ENCODE results near the gene UBXN11. TPM values are rescaled to one million over a fixed set of nuclear protein-coding genes. Genes with fewer than 3 reads are reported as not detected.

UBXN11 gene
- total and polyA plus RNA-seq, 2 of the 13 experiments (the other 11 are each of a cell fraction or from before 2014, with no cell fraction given) = 9.3 to 10.4 TPM

DNA sequence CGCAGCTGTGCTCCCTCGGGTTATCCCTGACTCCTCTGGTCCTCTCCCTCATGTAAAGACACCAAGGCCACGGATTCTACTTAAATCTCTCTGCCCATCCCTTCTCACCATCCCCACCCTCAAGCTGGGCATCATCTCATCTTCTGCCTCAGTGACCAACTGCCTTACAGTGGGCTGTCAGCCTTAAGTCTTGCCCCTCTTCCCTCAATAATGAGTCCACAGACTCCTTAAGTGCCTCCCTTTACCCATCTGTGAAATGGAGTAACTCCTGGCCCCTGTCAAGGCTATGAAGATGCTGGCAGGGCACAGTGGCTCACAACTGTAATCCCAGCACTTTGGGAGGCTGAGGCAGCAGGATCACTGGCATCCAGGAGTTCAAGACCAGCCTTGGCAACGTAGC, 14.5 kb downstream of the UBXN11 start:
- in situ Hi-C loops (cut with HindIII; ENCODE audit: extremely low pct_ligation_motif_present, low pct_unique_long_range_greater_than_20kb) = no loop called here
- no TSS peak for BruUV-seq (replicated peaks)
- CTCF ChIA-PET (ENCODE audit: low intra/inter-chr PET ratio, low total read pairs) = no interaction called here

DNA sequence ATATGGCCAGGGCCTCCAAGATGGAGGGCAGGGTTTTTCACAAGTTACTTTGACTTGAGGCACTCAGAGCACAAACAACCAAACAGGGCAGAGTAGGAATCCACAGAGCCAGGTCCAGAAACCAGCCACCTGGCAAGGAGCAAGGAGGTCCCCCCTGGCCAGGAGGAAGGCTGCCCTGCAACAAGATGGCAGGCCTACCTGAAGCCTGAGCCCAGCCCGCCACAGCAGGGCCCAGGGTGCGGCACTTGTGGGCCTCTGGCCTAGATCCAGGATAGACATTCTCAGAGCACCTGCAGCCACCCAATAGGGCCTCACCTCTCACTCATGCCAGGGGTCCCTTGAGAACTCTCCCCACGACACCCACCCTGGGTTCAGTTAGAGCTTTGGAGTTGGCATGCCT, 15.0 kb downstream of the UBXN11 start:
- Histone ChIP-seq H3K27me3 (ENCODE audit: control insufficient read depth in 1 of 2, insufficient read depth in 2 of 2, low read length in 2 of 2) (no peaks in the 10 kb centered on the region), H3K36me3 (replicated peaks in 1 of 2; ENCODE audit: control insufficient read depth in 1 of 2, insufficient read depth in 2 of 2, low read length in 2 of 2) (peaks cover 0 to 1% of the 10 kb centered on the region in 2 experiments; a peak in 1 of 5 replicates), H2AFZ (ENCODE audit: low read length) (no peak overlapping the region), H3K4me1 (ENCODE audit: insufficient read depth, low read length) (no peaks in the 10 kb centered on the region), H4K20me1 (ENCODE audit: insufficient read depth, low read length) (no peaks in the 10 kb centered on the region), H3K4me3 (replicated peaks in 1 of 3; ENCODE audit: insufficient read depth in 1 of 3, low read depth in 2 of 3, low read length in 3 of 3) (no peak overlapping the region), H3K79me2 (ENCODE audit: insufficient read depth, low read length) (no peaks in the 10 kb centered on the region), H3K4me2 (ENCODE audit: low read depth, low read length) (no peak overlapping the region), H3K9me3 (ENCODE audit: low read length) (no peaks in the 10 kb centered on the region), H3K9ac (ENCODE audit: insufficient read depth, low read depth, low read length) (no peak overlapping the region), H3K27ac (ENCODE audit: extremely low read length, insufficient read depth, low read length) (no peak overlapping the region)
- BruUV-seq (replicated peaks) = no TSS peak
- no CpG with 5 or more reads among the region's 3 CpGs for WGBS (ENCODE audit: low lambda C conversion rate)
- CTCF ChIA-PET (ENCODE audit: low intra/inter-chr PET ratio, low total read pairs) = no interaction called here
- no peak for FAIRE-seq
- intact Hi-C loops (cut with micrococcal nuclease; ENCODE audit: unreplicated experiment) = no loop called here
- POLR2A ChIA-PET = no interaction called here
- no peak for ATAC-seq
- no peak for DNase-seq (ENCODE audit: low spot score)
- in situ Hi-C loops (cut with HindIII; ENCODE audit: extremely low pct_ligation_motif_present, low pct_unique_long_range_greater_than_20kb) = no loop called here
- TF ChIP-seq KLF11 (CRISPR knock-in tag; IDR thresholded peaks at IDR 0.05) (no peak), STAT5B (CRISPR knock-in tag; IDR thresholded peaks at IDR 0.05) (no peak), CCAR2 (optimal IDR thresholded peaks at IDR 0.05; ENCODE audit: low read depth, low read length) (no peak), GPN1 (CRISPR knock-in tag; IDR thresholded peaks at IDR 0.05; ENCODE audit: borderline replicate concordance) (no peak), ZNF790 (CRISPR knock-in tag; IDR thresholded peaks at IDR 0.05; ENCODE audit: borderline replicate concordance) (no peak), PHF21A (CRISPR knock-in tag; IDR thresholded peaks at IDR 0.05) (no peak), ZNF496 (CRISPR knock-in tag; IDR thresholded peaks at IDR 0.05; ENCODE audit: insufficient replicate concordance) (no peak), RFXANK (CRISPR knock-in tag; IDR thresholded peaks at IDR 0.05) (no peak)
- TF ChIP-seq, protein P1, sequence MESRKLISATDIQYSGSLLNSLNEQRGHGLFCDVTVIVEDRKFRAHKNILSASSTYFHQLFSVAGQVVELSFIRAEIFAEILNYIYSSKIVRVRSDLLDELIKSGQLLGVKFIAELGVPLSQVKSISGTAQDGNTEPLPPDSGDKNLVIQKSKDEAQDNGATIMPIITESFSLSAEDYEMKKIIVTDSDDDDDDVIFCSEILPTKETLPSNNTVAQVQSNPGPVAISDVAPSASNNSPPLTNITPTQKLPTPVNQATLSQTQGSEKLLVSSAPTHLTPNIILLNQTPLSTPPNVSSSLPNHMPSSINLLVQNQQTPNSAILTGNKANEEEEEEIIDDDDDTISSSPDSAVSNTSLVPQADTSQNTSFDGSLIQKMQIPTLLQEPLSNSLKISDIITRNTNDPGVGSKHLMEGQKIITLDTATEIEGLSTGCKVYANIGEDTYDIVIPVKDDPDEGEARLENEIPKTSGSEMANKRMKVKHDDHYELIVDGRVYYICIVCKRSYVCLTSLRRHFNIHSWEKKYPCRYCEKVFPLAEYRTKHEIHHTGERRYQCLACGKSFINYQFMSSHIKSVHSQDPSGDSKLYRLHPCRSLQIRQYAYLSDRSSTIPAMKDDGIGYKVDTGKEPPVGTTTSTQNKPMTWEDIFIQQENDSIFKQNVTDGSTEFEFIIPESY (CRISPR knock-in tag; IDR thresholded peaks at IDR 0.05) = no peak
- TF ChIP-seq, protein P2, sequence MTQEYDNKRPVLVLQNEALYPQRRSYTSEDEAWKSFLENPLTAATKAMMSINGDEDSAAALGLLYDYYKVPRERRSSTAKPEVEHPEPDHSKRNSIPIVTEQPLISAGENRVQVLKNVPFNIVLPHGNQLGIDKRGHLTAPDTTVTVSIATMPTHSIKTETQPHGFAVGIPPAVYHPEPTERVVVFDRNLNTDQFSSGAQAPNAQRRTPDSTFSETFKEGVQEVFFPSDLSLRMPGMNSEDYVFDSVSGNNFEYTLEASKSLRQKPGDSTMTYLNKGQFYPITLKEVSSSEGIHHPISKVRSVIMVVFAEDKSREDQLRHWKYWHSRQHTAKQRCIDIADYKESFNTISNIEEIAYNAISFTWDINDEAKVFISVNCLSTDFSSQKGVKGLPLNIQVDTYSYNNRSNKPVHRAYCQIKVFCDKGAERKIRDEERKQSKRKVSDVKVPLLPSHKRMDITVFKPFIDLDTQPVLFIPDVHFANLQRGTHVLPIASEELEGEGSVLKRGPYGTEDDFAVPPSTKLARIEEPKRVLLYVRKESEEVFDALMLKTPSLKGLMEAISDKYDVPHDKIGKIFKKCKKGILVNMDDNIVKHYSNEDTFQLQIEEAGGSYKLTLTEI (CRISPR knock-in tag; conservative IDR thresholded peaks at IDR 0.05) = no peak
- TF ChIP-seq, protein P3, sequence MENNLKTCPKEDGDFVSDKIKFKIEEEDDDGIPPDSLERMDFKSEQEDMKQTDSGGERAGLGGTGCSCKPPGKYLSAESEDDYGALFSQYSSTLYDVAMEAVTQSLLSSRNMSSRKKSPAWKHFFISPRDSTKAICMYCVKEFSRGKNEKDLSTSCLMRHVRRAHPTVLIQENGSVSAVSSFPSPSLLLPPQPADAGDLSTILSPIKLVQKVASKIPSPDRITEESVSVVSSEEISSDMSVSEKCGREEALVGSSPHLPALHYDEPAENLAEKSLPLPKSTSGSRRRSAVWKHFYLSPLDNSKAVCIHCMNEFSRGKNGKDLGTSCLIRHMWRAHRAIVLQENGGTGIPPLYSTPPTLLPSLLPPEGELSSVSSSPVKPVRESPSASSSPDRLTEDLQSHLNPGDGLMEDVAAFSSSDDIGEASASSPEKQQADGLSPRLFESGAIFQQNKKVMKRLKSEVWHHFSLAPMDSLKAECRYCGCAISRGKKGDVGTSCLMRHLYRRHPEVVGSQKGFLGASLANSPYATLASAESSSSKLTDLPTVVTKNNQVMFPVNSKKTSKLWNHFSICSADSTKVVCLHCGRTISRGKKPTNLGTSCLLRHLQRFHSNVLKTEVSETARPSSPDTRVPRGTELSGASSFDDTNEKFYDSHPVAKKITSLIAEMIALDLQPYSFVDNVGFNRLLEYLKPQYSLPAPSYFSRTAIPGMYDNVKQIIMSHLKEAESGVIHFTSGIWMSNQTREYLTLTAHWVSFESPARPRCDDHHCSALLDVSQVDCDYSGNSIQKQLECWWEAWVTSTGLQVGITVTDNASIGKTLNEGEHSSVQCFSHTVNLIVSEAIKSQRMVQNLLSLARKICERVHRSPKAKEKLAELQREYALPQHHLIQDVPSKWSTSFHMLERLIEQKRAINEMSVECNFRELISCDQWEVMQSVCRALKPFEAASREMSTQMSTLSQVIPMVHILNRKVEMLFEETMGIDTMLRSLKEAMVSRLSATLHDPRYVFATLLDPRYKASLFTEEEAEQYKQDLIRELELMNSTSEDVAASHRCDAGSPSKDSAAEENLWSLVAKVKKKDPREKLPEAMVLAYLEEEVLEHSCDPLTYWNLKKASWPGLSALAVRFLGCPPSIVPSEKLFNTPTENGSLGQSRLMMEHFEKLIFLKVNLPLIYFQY (CRISPR knock-in tag; IDR thresholded peaks at IDR 0.05; ENCODE audit: borderline replicate concordance) = no peak

More for the DNA sequence above, 14.5 kb downstream of the UBXN11 start:
- TF ChIP-seq ZNF33A (CRISPR knock-in tag; IDR thresholded peaks at IDR 0.05; ENCODE audit: borderline replicate concordance) (no peak), ISX (CRISPR knock-in tag; conservative IDR thresholded peaks at IDR 0.05) (no peak), ZNF629 (CRISPR knock-in tag; conservative IDR thresholded peaks at IDR 0.05) (0 out of 2 replicates have a peak, but pooled peaks have one; percentile 30)
- POLR2A ChIA-PET = no interaction called here
- H3K27ac ChIP-seq (ENCODE audit: extremely low read length, insufficient read depth, low read length) = no peak overlapping the region
- no peaks in the 10 kb centered on the region for H3K4me1 ChIP-seq (ENCODE audit: insufficient read depth, low read length)
- H3K9me3 ChIP-seq (ENCODE audit: low read length) = no peaks in the 10 kb centered on the region
- no peak for FAIRE-seq
- H3K27me3 ChIP-seq (ENCODE audit: control insufficient read depth in 1 of 2, insufficient read depth in 2 of 2, low read length in 2 of 2) = no peaks in the 10 kb centered on the region
- no peak overlapping the region for H3K9ac ChIP-seq (ENCODE audit: insufficient read depth, low read depth, low read length)
- no peak overlapping the region for H3K4me2 ChIP-seq (ENCODE audit: low read depth, low read length)
- H3K4me3 ChIP-seq (replicated peaks in 1 of 3; ENCODE audit: insufficient read depth in 1 of 3, low read depth in 2 of 3, low read length in 3 of 3) = no peak overlapping the region
- ATAC-seq = no peak
- intact Hi-C loops (cut with micrococcal nuclease; ENCODE audit: unreplicated experiment) = no loop called here
- 98% methylated on average over 4 of the region's 4 CpGs for WGBS (ENCODE audit: low lambda C conversion rate)
- H3K36me3 ChIP-seq (replicated peaks in 1 of 2; ENCODE audit: control insufficient read depth in 1 of 2, insufficient read depth in 2 of 2, low read length in 2 of 2) = peaks cover 0 to 1% of the 10 kb centered on the region in 2 experiments; a peak in 1 of 5 replicates
- no peak for DNase-seq (ENCODE audit: low spot score)
- no peaks in the 10 kb centered on the region for H3K79me2 ChIP-seq (ENCODE audit: insufficient read depth, low read length)
- H2AFZ ChIP-seq (ENCODE audit: low read length) = no peak overlapping the region
- no peaks in the 10 kb centered on the region for H4K20me1 ChIP-seq (ENCODE audit: insufficient read depth, low read length)
